ENCODE results near the gene HYAL3.

HYAL3 gene

DNA sequence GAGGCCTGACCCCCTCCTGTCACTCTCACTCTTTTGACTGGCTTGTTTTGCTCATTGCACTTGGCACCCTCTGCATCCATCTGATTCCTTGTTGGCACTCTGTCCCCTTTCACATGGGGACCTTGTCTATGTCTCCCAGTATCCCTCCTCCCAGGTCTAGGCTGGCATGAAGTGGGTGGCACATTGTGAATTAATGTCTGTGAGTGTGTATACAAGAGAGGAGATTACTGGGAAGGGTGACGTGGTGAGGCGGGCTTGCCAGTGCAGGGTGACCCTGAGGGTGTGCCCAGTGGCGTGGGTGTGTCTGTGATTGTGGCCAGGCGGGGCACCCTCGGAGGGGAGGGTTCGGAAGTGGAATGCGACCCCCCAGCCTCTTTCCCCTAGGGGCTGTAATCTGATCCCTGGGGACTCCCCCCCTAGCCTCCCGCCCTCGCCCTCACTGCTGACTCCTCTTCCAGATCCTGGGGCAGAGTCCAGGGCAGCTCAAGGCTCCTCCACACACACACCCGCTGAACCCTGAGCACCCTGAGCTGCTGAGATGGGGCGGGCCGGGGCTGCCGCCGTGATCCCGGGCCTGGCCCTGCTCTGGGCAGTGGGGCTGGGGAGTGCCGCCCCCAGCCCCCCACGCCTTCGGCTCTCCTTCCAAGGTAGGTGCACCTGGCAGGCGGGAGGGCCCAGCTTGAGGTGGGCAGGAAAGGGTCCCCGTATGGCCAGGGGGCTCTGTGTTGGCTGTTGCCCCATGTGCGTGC, 30.3 kb downstream of the HYAL3 start, which contains the start of gene SEMA3B:
Gene SEMA3B, plus strand, starts transcription at position 445 of the 749 bp plus-strand sequence. Its CDS starts 94 bp downstream, at position 539.
- Histone ChIP-seq H3K4me3 (ENCODE audit: insufficient read length, low read depth) (peak within 1 kb of the TSS; percentile 49), H3K36me3 (ENCODE audit: insufficient read depth, insufficient read length, low read length) (peaks cover 28% of the 10 kb centered on the region), H3K9ac (ENCODE audit: insufficient read length, low read depth) (peak within 1 kb of the TSS; percentile 87), H3K9me3 (ENCODE audit: insufficient read depth, low read length) (no peaks in the 10 kb centered on the region), H3K4me1 (ENCODE audit: insufficient read depth, insufficient read length) (peaks cover 68% of the 10 kb centered on the region), H3K27me3 (ENCODE audit: insufficient read depth, insufficient read length) (no peaks in the 10 kb centered on the region)
- DNase-seq (ENCODE audit: low read depth, low spot score), result no peak
- TF ChIP-seq SUZ12 (IDR thresholded peaks at IDR 0.05; ENCODE audit: extremely low read depth, insufficient read depth, insufficient read length) (no peak), ZNF274 (IDR thresholded peaks at IDR 0.05; ENCODE audit: low read depth, low read length) (no peak), YY1 (IDR thresholded peaks at IDR 0.05; ENCODE audit: insufficient read depth, insufficient read length) (no peak)

GRCh38 chr3:50268276-50268675, 30.9 kb downstream of the HYAL3 start:
- H3K9ac ChIP-seq (ENCODE audit: insufficient read length, low read depth), result peak overlapping the region; percentile 43
- no peaks in the 10 kb centered on the region for H3K27me3 ChIP-seq (ENCODE audit: insufficient read depth, insufficient read length)
- no peak for DNase-seq (ENCODE audit: low read depth, low spot score)
- H3K9me3 ChIP-seq (ENCODE audit: insufficient read depth, low read length), result no peaks in the 10 kb centered on the region
- H3K4me1 ChIP-seq (ENCODE audit: insufficient read depth, insufficient read length), result peaks cover 62% of the 10 kb centered on the region
- peaks cover 22% of the 10 kb centered on the region for H3K36me3 ChIP-seq (ENCODE audit: insufficient read depth, insufficient read length, low read length)
- TF ChIP-seq YY1 (IDR thresholded peaks at IDR 0.05; ENCODE audit: insufficient read depth, insufficient read length), result no peak
- TF ChIP-seq SUZ12 (IDR thresholded peaks at IDR 0.05; ENCODE audit: extremely low read depth, insufficient read depth, insufficient read length), result no peak
- TF ChIP-seq ZNF274 (IDR thresholded peaks at IDR 0.05; ENCODE audit: low read depth, low read length), result no peak
- H3K4me3 ChIP-seq (ENCODE audit: insufficient read length, low read depth), result peak overlapping the region; percentile 49

DNA sequence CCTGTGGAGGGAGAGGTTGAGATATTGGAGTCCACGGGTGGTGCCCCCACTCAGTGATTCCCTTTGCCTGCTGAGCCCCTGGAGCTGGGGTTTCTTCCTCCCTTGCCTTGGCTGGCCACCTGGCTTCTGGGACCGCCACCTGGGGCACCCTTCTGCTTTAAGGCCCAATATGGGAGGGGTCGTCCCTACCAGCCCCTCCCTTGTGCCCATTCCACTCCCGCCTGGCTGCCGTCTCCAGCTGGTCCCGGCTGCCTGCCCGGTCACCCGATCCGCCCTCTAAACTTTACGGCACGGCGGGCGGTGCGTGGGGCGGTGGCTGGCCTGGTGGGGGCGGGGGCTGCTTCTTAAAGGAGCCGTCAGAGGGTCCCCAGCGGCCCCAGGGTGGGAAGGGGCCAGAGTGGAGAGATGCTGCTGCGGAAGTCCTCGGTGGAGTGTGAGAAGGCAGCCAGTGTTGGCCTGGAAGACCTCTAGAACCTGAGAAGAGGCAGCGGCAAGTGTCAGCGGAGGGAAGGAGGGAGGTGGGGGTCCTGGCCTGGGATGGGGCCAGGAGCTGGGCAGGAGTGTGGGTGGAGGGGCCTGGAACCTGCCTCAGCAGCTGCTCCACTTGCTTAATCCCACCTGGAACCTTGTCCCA, 31.8 kb downstream of the HYAL3 start:
- Histone ChIP-seq H3K9ac (ENCODE audit: insufficient read length, low read depth) (peak overlapping the region; percentile 85), H3K36me3 (ENCODE audit: insufficient read depth, insufficient read length, low read length) (peaks cover 20% of the 10 kb centered on the region), H3K4me1 (ENCODE audit: insufficient read depth, insufficient read length) (peaks cover 67% of the 10 kb centered on the region), H3K27me3 (ENCODE audit: insufficient read depth, insufficient read length) (no peaks in the 10 kb centered on the region), H3K4me3 (ENCODE audit: insufficient read length, low read depth) (peak overlapping the region; percentile 49), H3K9me3 (ENCODE audit: insufficient read depth, low read length) (no peaks in the 10 kb centered on the region)
- no peak for DNase-seq (ENCODE audit: low read depth, low spot score)
- TF ChIP-seq ZNF274 (IDR thresholded peaks at IDR 0.05; ENCODE audit: low read depth, low read length), result no peak

DNA sequence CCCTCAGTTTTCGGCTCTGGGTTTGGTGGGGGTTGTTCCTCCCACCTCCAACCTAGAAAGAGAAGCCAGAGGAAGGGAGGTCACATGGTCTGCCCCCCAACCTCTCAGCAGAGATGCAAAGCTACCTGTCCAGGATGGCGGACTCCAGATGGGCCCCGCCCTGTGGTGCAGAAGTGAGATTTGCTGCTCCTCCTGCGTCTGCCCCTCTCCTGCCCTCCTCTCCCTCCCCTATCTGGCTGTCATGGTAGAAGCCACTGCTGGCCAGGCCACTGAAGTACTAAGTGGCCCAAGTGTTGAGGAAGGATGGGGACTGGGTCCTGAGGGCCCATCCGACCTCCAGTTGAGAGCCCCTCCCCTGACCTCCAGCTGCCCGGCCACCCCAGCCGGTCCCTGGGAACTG, 32.4 kb downstream of the HYAL3 start:
- H3K4me3 ChIP-seq (ENCODE audit: insufficient read length, low read depth), result peak overlapping the region; percentile 49
- H3K36me3 ChIP-seq (ENCODE audit: insufficient read depth, insufficient read length, low read length), result peaks cover 20% of the 10 kb centered on the region
- TF ChIP-seq YY1 (IDR thresholded peaks at IDR 0.05; ENCODE audit: insufficient read depth, insufficient read length) (no peak), SUZ12 (IDR thresholded peaks at IDR 0.05; ENCODE audit: extremely low read depth, insufficient read depth, insufficient read length) (no peak), ZNF274 (IDR thresholded peaks at IDR 0.05; ENCODE audit: low read depth, low read length) (no peak)
- H3K9me3 ChIP-seq (ENCODE audit: insufficient read depth, low read length), result no peaks in the 10 kb centered on the region
- no peaks in the 10 kb centered on the region for H3K27me3 ChIP-seq (ENCODE audit: insufficient read depth, insufficient read length)
- no peak for DNase-seq (ENCODE audit: low read depth, low spot score)
- H3K4me1 ChIP-seq (ENCODE audit: insufficient read depth, insufficient read length), result peaks cover 68% of the 10 kb centered on the region
- H3K9ac ChIP-seq (ENCODE audit: insufficient read length, low read depth), result peak overlapping the region; percentile 85

DNA sequence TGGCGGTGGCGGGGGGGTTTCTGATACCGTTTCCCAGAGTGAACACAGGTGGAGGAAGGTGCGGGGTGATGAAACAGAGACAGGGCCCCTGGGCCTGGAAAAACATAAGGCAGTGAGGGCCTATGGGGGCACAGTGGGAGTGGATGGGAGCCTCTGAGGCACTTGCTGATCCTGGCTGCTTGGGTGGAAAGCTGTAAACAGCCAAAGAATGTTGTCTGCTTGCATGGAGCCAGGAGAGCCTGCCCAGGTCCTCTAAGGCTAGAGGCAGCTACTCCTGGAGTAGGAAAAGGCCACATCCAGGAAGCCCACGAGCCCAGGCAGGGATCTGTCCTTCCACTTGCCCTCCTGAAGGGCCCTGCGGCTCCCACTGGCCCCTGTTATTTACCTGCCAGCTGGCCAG, 33.2 kb downstream of the HYAL3 start:
- peaks cover 13% of the 10 kb centered on the region for H3K36me3 ChIP-seq (ENCODE audit: insufficient read depth, insufficient read length, low read length)
- H3K9ac ChIP-seq (ENCODE audit: insufficient read length, low read depth), result peak overlapping the region; percentile 68
- no peak for DNase-seq (ENCODE audit: low read depth, low spot score)
- no peaks in the 10 kb centered on the region for H3K9me3 ChIP-seq (ENCODE audit: insufficient read depth, low read length)
- H3K4me3 ChIP-seq (ENCODE audit: insufficient read length, low read depth), result no peak overlapping the region
- no peaks in the 10 kb centered on the region for H3K27me3 ChIP-seq (ENCODE audit: insufficient read depth, insufficient read length)
- TF ChIP-seq SUZ12 (IDR thresholded peaks at IDR 0.05; ENCODE audit: extremely low read depth, insufficient read depth, insufficient read length), result no peak
- TF ChIP-seq ZNF274 (IDR thresholded peaks at IDR 0.05; ENCODE audit: low read depth, low read length), result no peak
- no peak for TF ChIP-seq YY1 (IDR thresholded peaks at IDR 0.05; ENCODE audit: insufficient read depth, insufficient read length)
- peaks cover 70% of the 10 kb centered on the region for H3K4me1 ChIP-seq (ENCODE audit: insufficient read depth, insufficient read length)

- no peak for DNase-seq (ENCODE audit: low read depth, low spot score)
- H3K36me3 ChIP-seq (ENCODE audit: insufficient read depth, insufficient read length, low read length), result peaks cover 9% of the 10 kb centered on the region
- peak overlapping the region; percentile 68 for H3K9ac ChIP-seq (ENCODE audit: insufficient read length, low read depth)
- peaks cover 69% of the 10 kb centered on the region for H3K4me1 ChIP-seq (ENCODE audit: insufficient read depth, insufficient read length)
- TF ChIP-seq YY1 (IDR thresholded peaks at IDR 0.05; ENCODE audit: insufficient read depth, insufficient read length), result no peak
- TF ChIP-seq SUZ12 (IDR thresholded peaks at IDR 0.05; ENCODE audit: extremely low read depth, insufficient read depth, insufficient read length), result no peak
- no peak for TF ChIP-seq ZNF274 (IDR thresholded peaks at IDR 0.05; ENCODE audit: low read depth, low read length)
- H3K4me3 ChIP-seq (ENCODE audit: insufficient read length, low read depth), result no peak overlapping the region
- no peaks in the 10 kb centered on the region for H3K27me3 ChIP-seq (ENCODE audit: insufficient read depth, insufficient read length)
- H3K9me3 ChIP-seq (ENCODE audit: insufficient read depth, low read length), result no peaks in the 10 kb centered on the region
These were observed 33.6 kb downstream of the HYAL3 start for GRCh38 chr3:50265571-50265970.

GRCh38 chr3:50264964-50265485, 34.2 kb downstream of the HYAL3 start:
- no peak for TF ChIP-seq YY1 (IDR thresholded peaks at IDR 0.05; ENCODE audit: insufficient read depth, insufficient read length)
- no peak for TF ChIP-seq SUZ12 (IDR thresholded peaks at IDR 0.05; ENCODE audit: extremely low read depth, insufficient read depth, insufficient read length)
- TF ChIP-seq ZNF274 (IDR thresholded peaks at IDR 0.05; ENCODE audit: low read depth, low read length), result no peak
- no peak overlapping the region for H3K4me3 ChIP-seq (ENCODE audit: insufficient read length, low read depth)
- no peaks in the 10 kb centered on the region for H3K27me3 ChIP-seq (ENCODE audit: insufficient read depth, insufficient read length)
- peaks cover 3% of the 10 kb centered on the region for H3K36me3 ChIP-seq (ENCODE audit: insufficient read depth, insufficient read length, low read length)
- peak overlapping the region; percentile 68 for H3K9ac ChIP-seq (ENCODE audit: insufficient read length, low read depth)
- no peak for DNase-seq (ENCODE audit: low read depth, low spot score)
- no peaks in the 10 kb centered on the region for H3K9me3 ChIP-seq (ENCODE audit: insufficient read depth, low read length)
- H3K4me1 ChIP-seq (ENCODE audit: insufficient read depth, insufficient read length), result peaks cover 65% of the 10 kb centered on the region
